Measurements from ENCODE around the gene GAB1. TPM values are rescaled to one million over a fixed set of nuclear protein-coding genes. Genes with fewer than 3 reads are reported as not detected.

Gene GAB1
- total RNA-seq, 2 donors from 2014 or later, result 65.4 to 81.7 TPM

GRCh38 chr4:143374771-143375170 lies 38.1 kb downstream of the GAB1 start:
- no peak for DNase-seq (ENCODE audit: low spot score)
- Histone ChIP-seq H3K27ac (no peak overlapping the region), H3K4me1 (peaks cover 0 to 84% of the 10 kb centered on the region in 2 donors), H3K4me3 (no peak overlapping the region), H3K27me3 (no peaks in the 10 kb centered on the region), H3K9me3 (no peaks in the 10 kb centered on the region), H3K36me3 (no peaks in the 10 kb centered on the region)
- TF ChIP-seq CTCF (IDR thresholded peaks at IDR 0.05), result no peak

- peak; percentile 5 to 64 for TF ChIP-seq CTCF (IDR thresholded peaks at IDR 0.05)
- H3K36me3 ChIP-seq, result no peaks in the 10 kb centered on the region
- no peak overlapping the region for H3K4me3 ChIP-seq
- H3K4me1 ChIP-seq, result peaks cover 0 to 84% of the 10 kb centered on the region in 2 donors
- peak overlapping the region in 1 of 2 donors; percentile 84 for H3K27ac ChIP-seq
- DNase-seq (ENCODE audit: low spot score), result no peak
- no peaks in the 10 kb centered on the region for H3K27me3 ChIP-seq
- no peaks in the 10 kb centered on the region for H3K9me3 ChIP-seq
Observed at GRCh38 chr4:143375326-143376073, 38.8 kb downstream of the GAB1 start.

GRCh38 chr4:143377611-143378099 lies 41.0 kb downstream of the GAB1 start:
- no peak for DNase-seq (ENCODE audit: low spot score)
- Histone ChIP-seq H3K27me3 (no peaks in the 10 kb centered on the region), H3K4me1 (peaks cover 0 to 93% of the 10 kb centered on the region in 2 donors), H3K27ac (peak overlapping the region; percentile 43 to 84), H3K36me3 (no peaks in the 10 kb centered on the region), H3K4me3 (no peak overlapping the region), H3K9me3 (no peaks in the 10 kb centered on the region)
- TF ChIP-seq CTCF (IDR thresholded peaks at IDR 0.05), result no peak

GRCh38 chr4:143380629-143381028 lies 44.0 kb downstream of the GAB1 start:
- peaks cover 0 to 93% of the 10 kb centered on the region in 2 donors for H3K4me1 ChIP-seq
- no peaks in the 10 kb centered on the region for H3K27me3 ChIP-seq
- no peak for DNase-seq (ENCODE audit: low spot score)
- H3K4me3 ChIP-seq, result no peak overlapping the region
- TF ChIP-seq CTCF (IDR thresholded peaks at IDR 0.05), result no peak
- no peaks in the 10 kb centered on the region for H3K9me3 ChIP-seq
- H3K27ac ChIP-seq, result peak overlapping the region; percentile 77 to 84
- H3K36me3 ChIP-seq, result no peaks in the 10 kb centered on the region

- Histone ChIP-seq H3K36me3 (no peaks in the 10 kb centered on the region), H3K27me3 (no peaks in the 10 kb centered on the region), H3K4me1 (peaks cover 0 to 90% of the 10 kb centered on the region in 2 donors), H3K9me3 (no peaks in the 10 kb centered on the region), H3K4me3 (no peak overlapping the region), H3K27ac (peak overlapping the region; percentile 77 to 84)
- no peak for TF ChIP-seq CTCF (IDR thresholded peaks at IDR 0.05)
- peak; percentile 94 for DNase-seq (ENCODE audit: low spot score)
Observed at GRCh38 chr4:143381189-143382118, 44.8 kb downstream of the GAB1 start.
